Amniotic stem cell (primary cell): ENCODE data around the gene ACTBL2.
A peak's percentile ranks its signal among the peaks of the same experiment; 100 is the strongest.

Experiments
- DNase-seq: peaks from one replicate; lab custom pipeline; 2025; lab: John Stamatoyannopoulos, UW

ACTBL2 gene

DNA sequence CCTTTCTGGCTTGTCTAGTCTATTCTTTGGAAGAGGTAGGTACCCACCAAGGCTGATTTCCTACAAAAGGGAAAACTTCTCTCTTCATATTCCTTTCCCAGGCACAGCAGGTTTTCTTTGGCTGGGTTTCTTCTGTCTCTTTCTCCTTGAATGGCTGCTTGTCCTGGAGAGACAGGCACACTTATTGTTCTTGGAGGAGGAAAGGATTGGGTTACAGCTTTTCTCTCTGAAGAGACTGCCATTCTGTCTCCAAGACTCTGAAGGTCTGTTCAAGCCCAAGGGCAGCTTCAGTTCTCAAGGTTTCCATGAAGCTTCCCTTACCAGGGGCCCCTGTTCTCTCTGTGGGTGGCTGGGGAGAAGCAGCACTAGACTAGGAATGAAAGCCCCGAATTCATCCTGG lies 33.9 kb downstream of the ACTBL2 start:
- no peak for DNase-seq

DNA sequence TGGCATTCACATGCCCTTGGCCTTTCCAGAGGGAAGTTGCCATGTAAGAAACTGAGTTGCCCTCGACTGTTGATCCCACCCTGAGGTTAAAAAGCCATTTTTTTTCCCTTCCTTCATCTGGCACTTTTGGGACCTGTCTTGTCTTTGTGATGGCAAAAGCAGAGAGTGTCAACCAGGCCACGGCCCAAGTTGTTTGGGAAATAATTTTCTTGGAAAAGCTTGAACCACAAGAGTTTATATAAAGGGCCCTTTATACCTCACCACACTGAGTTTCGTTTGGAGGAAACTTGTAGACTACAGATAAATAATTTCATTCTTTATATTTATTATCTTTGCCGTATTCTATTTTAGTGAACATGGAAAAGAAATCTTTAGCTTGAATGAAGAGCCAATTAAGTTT lies 34.3 kb downstream of the ACTBL2 start:
- no peak for DNase-seq

- no peak for DNase-seq
Observed at GRCh38 chr5:57447658-57448057, 35.0 kb downstream of the ACTBL2 start.

DNA sequence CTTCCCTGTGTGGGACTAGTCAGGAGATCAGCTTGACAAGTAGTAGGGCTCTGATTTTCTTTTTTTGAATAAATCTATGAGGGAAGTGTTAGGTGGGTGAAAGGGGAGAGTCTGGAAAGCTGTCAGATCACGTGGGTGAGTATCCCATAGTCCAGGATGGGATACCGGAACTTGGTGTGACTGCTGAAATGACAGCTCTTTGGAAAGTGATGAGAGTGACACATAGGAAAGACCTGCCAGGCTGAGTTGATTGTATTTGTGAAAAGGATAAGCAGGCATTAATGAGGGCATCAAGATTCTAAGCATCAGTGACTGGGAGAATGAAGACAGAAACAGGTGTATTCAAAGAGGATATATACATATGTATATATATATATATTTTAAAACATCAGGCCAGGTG lies 35.6 kb downstream of the ACTBL2 start:
- DNase-seq: no peak

- DNase-seq: no peak
Observed at GRCh38 chr5:57445705-57446037, 36.9 kb downstream of the ACTBL2 start.

DNA sequence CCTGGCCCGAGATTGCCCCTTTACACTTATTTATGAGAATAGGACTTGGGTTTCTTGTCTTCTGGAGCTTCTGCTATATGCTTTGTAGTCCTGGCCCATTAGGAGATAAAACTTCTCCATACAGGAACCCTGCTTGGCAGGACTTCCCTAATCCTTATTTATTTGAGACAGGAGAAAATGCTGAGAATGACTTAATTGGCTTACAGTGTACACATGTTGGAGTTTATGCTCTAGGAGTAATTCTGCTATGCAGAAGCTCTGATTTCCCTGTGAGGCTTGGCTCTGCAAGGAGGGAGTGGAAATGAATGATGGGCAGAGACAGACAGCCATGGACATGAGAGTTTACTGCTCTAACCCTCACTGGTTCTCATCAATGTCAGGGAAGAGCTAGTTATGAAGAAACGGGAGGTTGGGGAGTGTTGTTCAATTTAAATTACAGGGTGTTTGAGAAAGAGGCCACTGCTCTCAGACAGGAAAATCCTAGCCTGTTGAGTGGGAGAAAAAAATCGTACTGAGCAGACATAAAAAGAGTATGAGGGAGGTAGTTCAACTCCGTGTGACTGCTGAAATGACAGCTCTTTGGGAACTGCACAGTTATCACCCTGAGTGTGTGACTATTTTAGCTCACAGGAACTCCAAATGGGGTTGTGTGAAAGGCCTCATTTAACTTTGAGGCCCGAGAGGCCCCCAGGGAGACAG lies 37.5 kb downstream of the ACTBL2 start:
- DNase-seq: no peak

GRCh38 chr5:57442080-57442839 lies 40.4 kb downstream of the ACTBL2 start:
- DNase-seq: peak; percentile 65

DNA sequence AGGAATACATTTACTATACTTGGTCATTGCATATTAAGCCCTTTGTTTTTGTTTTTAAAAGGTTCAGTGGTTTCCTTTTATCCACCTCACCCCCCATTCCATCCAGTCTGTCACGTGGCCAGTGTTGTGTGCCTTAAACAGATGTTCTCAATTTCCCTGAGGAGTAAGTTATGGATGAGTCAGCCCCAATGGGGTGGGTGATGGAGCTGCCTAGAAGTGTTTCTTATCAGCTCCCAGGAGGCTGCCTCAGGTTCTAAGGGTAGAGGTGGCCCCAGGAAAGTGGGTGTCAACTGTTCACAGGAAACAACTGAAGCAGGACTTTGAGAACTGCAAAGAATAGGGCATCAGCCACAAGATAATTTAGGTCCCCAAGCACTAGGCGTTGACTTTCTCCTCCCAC lies 41.1 kb downstream of the ACTBL2 start:
- DNase-seq: peak; percentile 81

GRCh38 chr5:57439601-57440000 lies 43.0 kb downstream of the ACTBL2 start:
- DNase-seq: no peak

DNA sequence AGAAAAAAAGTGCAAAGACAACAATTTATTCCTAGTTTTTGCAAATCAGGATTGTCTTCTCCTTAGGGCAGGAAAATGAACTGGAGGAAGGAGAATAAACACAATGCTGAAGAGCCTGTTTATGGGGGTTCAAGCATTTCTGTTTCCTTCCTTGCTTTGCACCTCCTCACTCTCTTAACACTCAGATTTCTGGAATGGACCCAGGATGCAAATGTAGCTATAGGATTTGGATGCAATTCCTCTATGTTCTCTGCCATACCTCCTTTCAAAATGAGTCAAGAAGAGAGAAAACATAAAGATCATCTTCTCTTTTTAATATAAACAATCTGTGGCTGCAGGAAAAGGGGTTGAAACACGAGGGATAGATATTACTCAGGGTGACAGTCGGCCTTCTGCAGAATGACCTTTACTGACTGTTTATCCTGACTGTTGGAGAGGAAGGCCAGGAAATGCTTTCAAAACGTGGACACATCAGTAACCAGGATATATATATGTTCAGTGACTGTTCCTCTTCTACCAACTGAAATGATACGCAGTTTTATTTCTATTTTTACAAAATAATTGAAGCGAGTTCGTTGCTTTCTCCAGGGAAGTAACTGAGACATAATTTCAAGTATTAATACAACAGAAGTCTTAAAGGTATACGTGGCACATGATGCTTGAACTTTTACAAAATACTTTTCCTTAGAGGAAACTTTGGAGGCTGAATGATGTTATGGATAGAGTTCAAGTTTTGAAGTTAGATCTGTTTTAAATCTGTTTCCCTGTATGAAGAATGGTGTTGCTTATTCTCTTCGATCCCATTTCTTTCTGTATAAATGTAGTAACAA lies 44.4 kb downstream of the ACTBL2 start:
- no peak for DNase-seq

GRCh38 chr5:57436586-57436985 lies 46.0 kb downstream of the ACTBL2 start:
- DNase-seq: no peak

DNA sequence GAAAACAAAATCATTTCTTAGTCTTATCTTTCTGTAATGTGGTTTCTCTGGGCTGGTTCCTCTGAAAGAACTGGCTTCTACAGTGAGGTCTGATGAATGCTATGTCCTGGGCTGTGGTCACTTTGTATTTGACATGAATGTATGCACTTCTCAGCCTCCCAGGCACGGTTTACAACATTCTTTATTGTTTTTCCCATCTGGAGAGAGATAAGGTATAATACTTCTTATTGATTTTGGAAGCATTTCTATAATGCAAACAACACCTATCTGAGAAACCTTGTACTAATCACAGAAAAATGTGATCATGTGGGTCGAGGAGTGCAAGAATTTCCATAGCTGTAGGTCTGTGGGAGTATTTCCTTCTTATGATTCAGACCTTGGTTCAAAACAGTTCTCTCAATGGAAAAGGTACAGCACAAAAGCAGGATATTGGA lies 46.9 kb downstream of the ACTBL2 start:
- DNase-seq: no peak

- DNase-seq: no peak
Observed at GRCh38 chr5:57434683-57435082, 47.9 kb downstream of the ACTBL2 start.

DNA sequence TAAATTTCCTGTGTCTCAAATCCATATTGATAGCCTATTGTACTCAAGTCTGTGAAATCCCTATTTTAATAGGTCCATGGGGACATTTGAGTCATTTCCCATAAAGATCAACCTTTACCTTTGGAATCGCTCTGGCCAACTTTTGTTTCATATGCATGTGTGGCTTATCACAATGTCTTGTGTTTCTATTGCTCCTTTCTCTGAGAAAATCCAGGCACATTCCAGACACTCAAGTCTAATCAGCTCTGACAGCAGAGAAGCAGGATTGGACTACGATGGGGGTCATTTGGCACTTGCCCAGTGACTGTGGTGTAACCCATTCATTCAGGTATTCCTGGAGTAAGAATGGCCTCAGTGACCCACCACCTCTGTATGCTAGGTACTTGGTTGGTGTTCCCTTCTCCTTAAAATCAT lies 48.4 kb downstream of the ACTBL2 start:
- no peak for DNase-seq

GRCh38 chr5:57432876-57433275 lies 49.7 kb downstream of the ACTBL2 start:
- DNase-seq: no peak

DNA sequence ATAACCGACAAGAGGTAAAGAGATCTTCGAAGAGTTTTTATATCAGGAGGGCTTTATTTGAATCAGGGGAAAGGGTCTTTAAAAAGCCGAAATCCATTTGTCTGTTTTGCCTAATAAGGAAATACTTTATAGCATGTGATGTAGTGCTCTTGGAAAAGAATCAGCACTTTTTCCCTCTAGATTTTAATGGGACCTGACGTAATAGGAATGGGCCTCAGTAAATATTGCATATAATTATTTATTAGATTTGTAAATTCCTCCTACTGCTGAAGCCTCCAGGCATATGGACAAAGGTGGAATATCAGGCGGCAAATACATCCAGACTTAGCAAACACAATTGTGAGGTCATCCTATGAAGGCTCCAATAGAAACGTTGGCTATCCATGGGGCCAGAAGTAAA lies 50.9 kb downstream of the ACTBL2 start:
- no peak for DNase-seq
